Liver (tissue), 9 donors: ENCODE results near the gene LEMD2. TPM values are rescaled to one million over a fixed set of nuclear protein-coding genes. Genes with fewer than 3 reads are reported as not detected.

ENCODE experiments used
- DNase-seq: peaks from one replicate; pipeline ENCODE4 v3.0.0-alpha.2; 2017; ENCODE audit warnings: low spot score
- H3K27ac ChIP-seq, 2 donors: one replicate each; pipeline ENCODE4 v1.7.0; 2013; ENCODE audit warnings: inconsistent platforms in 2 of 2, low read length in 2 of 2, control low read depth in 1 of 2, low read depth in 1 of 2, mild to moderate bottlenecking in 1 of 2
- H3K27me3 ChIP-seq, 4 donors: one replicate each; pipeline versions ENCODE4 v1.6.1 to v1.7.0; 2013; ENCODE audit warnings: low read length in 3 of 4, inconsistent platforms in 1 of 4, mild to moderate bottlenecking in 1 of 4, moderate library complexity in 1 of 4; ENCODE audit not compliant: control insufficient read depth in 4 of 4, insufficient read depth in 4 of 4
- H3K36me3 ChIP-seq, 4 donors: one replicate each; pipeline versions ENCODE4 v1.6.1 to v1.7.0; 2013; ENCODE audit warnings: low read length in 3 of 4, mild to moderate bottlenecking in 3 of 4, low read depth in 1 of 4, moderate library complexity in 1 of 4; ENCODE audit not compliant: control insufficient read depth in 4 of 4, insufficient read depth in 3 of 4
- H3K4me1 ChIP-seq, 4 donors: one replicate each; pipeline versions ENCODE4 v1.6.1 to v1.7.0; 2013; ENCODE audit warnings: low read length in 3 of 4, mild to moderate bottlenecking in 3 of 4, moderate library complexity in 1 of 4; ENCODE audit not compliant: control insufficient read depth in 4 of 4, insufficient read depth in 4 of 4
- H3K4me3 ChIP-seq, 3 donors: one replicate each; pipeline versions ENCODE4 v1.6.1 to v1.7.0; 2013; ENCODE audit warnings: low read length in 3 of 3, control low read depth in 1 of 3, low read depth in 1 of 3, mild to moderate bottlenecking in 1 of 3
- H3K9ac ChIP-seq, 2 donors: one replicate each; pipeline ENCODE4 v1.7.0; 2013; ENCODE audit warnings: low read length in 2 of 2, mild to moderate bottlenecking in 2 of 2, moderate library complexity in 2 of 2, control low read depth in 1 of 2, low read depth in 1 of 2
- H3K9me3 ChIP-seq, 4 donors: one replicate each; pipeline versions ENCODE4 v1.6.1 to v1.7.0; 2013; ENCODE audit warnings: low read length in 3 of 4; ENCODE audit not compliant: control insufficient read depth in 4 of 4
- EGR1 ChIP-seq, 2 donors: IDR thresholded peaks; 2 replicates each; pipeline ENCODE4 v1.6.1; 2016 to 2018; ENCODE audit warnings: antibody characterized with exemption in 2 of 2, low read depth in 2 of 2
- FOXA1 ChIP-seq: IDR thresholded peaks from 2 replicates; pipeline ENCODE4 v1.6.1; 2016; ENCODE audit warnings: antibody characterized with exemption
- FOXA2 ChIP-seq: IDR thresholded peaks from 2 replicates; pipeline ENCODE4 v1.6.1; 2016; ENCODE audit warnings: antibody characterized with exemption
- GABPA ChIP-seq, 2 donors: IDR thresholded peaks in 1 of 2; conservative IDR thresholded peaks in 1 of 2; 2 replicates each; pipeline ENCODE4 v1.6.1; 2016; ENCODE audit warnings: antibody characterized with exemption in 2 of 2, mild to moderate bottlenecking in 1 of 2, moderate library complexity in 1 of 2
- HNF4A ChIP-seq, 2 donors: conservative IDR thresholded peaks; 2 replicates each; pipeline ENCODE4 v1.6.1; 2016; ENCODE audit warnings: antibody characterized with exemption in 2 of 2, mild to moderate bottlenecking in 2 of 2
- HNF4G ChIP-seq: IDR thresholded peaks from 2 replicates; pipeline ENCODE4 v1.6.1; 2016; ENCODE audit warnings: antibody characterized with exemption
- JUND ChIP-seq, 2 donors: IDR thresholded peaks; 2 replicates each; pipeline ENCODE4 v1.6.1; 2016; ENCODE audit warnings: antibody characterized with exemption in 2 of 2
- NR2F2 ChIP-seq: IDR thresholded peaks from 2 replicates; pipeline ENCODE4 v1.6.1; 2016; ENCODE audit warnings: antibody characterized with exemption
- RAD21 ChIP-seq, 2 donors: IDR thresholded peaks; 2 replicates each; pipeline ENCODE4 v1.6.1; 2016; ENCODE audit warnings: antibody characterized with exemption in 2 of 2, mild to moderate bottlenecking in 2 of 2
- RXRA ChIP-seq, 2 donors: IDR thresholded peaks; 2 replicates each; pipeline ENCODE4 v1.6.1; 2017 to 2018; ENCODE audit warnings: antibody characterized with exemption in 2 of 2, mild to moderate bottlenecking in 1 of 2
- SP1 ChIP-seq: IDR thresholded peaks from 2 replicates; pipeline ENCODE4 v1.6.1; 2018; ENCODE audit warnings: antibody characterized with exemption, mild to moderate bottlenecking
- TAF1 ChIP-seq: conservative IDR thresholded peaks from 2 replicates; pipeline ENCODE4 v1.6.1; 2016; ENCODE audit warnings: antibody characterized with exemption, mild to moderate bottlenecking
- YY1 ChIP-seq: IDR thresholded peaks from 2 replicates; pipeline ENCODE4 v1.6.1; 2016; ENCODE audit warnings: antibody characterized with exemption, mild to moderate bottlenecking
- WGBS: extraction: QIAGEN DNeasy Blood & Tissue Kit; methylation state at CpG from one replicate; pipeline ENCODE4 v1.1.7; 2013; 5-methylcytosine and 5-hydroxymethylcytosine counted together
- polyA plus RNA-seq, 2 donors: library from polyadenylated mRNA; stranded (reverse) in 1 of 2; unstranded in 1 of 2; fragments of 200-250 nt in 1 of 2; fragments of >200 nt in 1 of 2; fragmentation: Nextera tagmentation in 1 of 2; extraction: Ambion mirVana in 1 of 2; gene quantifications; one replicate each; pipeline versions ENCODE4 v1.2.1 to v1.2.3, GENCODE V29; 2013 to 2015
- total RNA-seq, 2 donors: library from RNA; depleted of rRNA; stranded (reverse); fragments of >200 nt; gene quantifications; one replicate each; pipeline ENCODE4 v1.2.3, GENCODE V29; 2014
- TF ChIP-seq, protein P1 (sequence below): fragments of 150-350 bp; IDR thresholded peaks from 2 replicates; pipeline ENCODE4 v1.5.1; 2017; ENCODE audit warnings: improper control_type of control experiment, low read depth, low read length; ENCODE audit not compliant: missing input control
- TF ChIP-seq, protein P2 (sequence below): IDR thresholded peaks from 2 replicates; pipeline ENCODE4 v1.6.1; 2016; ENCODE audit warnings: antibody characterized with exemption, mild to moderate bottlenecking
- TF ChIP-seq, protein P3 (sequence below): IDR thresholded peaks from 2 replicates; pipeline ENCODE4 v1.6.1; 2016; ENCODE audit warnings: antibody characterized with exemption
- TF ChIP-seq, protein P4 (sequence below): IDR thresholded peaks from 2 replicates; pipeline ENCODE4 v1.6.1; 2016; ENCODE audit warnings: antibody characterized with exemption
- TF ChIP-seq, protein P5 (sequence below): IDR thresholded peaks from 2 replicates; pipeline ENCODE4 v1.6.1; 2016; ENCODE audit warnings: antibody characterized with exemption
- donor health status: healthy.
- donor health status: healthy.
- donor health status: healthy.
- donor health status: healthy.
- donor health status: healthy.

Gene LEMD2
- total and polyA plus RNA-seq, 4 donors = 6.5 to 23.1 (median 16.6) TPM

DNA sequence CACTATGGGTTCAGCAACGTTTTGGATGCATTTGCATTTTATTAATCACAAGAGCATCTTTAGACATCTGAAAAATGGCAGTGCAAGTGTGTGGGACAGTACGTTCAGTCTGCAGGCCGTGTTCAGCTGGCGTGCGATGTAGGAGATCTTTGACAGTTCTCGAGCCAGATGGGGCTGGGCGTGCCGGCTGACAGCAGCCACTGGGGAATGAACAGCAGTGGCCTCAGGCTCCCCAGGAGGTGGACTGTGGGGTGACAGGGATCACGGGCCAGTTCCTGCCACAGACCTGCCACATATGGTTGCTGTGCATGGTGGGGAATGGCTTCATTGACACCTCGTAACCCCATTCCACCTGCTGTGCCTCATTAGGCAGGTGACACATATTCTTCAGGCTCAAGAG lies 31.3 kb upstream of the LEMD2 start:
- Histone ChIP-seq H3K9ac (no peak overlapping the region), H3K27me3 (no peaks in the 10 kb centered on the region), H3K36me3 (no peaks in the 10 kb centered on the region), H3K9me3 (no peaks in the 10 kb centered on the region), H3K27ac (no peak overlapping the region), H3K4me3 (no peak overlapping the region), H3K4me1 (peaks cover 0 to 3% (median 0%) of the 10 kb centered on the region in 4 donors)
- WGBS = 84% methylated on average over 10 of the region's 10 CpGs
- TF ChIP-seq SP1 = no peak
- TF ChIP-seq EGR1 (IDR thresholded peaks at IDR 0.05; ENCODE audit: low read depth in 2 of 2) = no peak
- TF ChIP-seq TAF1 = no peak
- TF ChIP-seq, protein P1, sequence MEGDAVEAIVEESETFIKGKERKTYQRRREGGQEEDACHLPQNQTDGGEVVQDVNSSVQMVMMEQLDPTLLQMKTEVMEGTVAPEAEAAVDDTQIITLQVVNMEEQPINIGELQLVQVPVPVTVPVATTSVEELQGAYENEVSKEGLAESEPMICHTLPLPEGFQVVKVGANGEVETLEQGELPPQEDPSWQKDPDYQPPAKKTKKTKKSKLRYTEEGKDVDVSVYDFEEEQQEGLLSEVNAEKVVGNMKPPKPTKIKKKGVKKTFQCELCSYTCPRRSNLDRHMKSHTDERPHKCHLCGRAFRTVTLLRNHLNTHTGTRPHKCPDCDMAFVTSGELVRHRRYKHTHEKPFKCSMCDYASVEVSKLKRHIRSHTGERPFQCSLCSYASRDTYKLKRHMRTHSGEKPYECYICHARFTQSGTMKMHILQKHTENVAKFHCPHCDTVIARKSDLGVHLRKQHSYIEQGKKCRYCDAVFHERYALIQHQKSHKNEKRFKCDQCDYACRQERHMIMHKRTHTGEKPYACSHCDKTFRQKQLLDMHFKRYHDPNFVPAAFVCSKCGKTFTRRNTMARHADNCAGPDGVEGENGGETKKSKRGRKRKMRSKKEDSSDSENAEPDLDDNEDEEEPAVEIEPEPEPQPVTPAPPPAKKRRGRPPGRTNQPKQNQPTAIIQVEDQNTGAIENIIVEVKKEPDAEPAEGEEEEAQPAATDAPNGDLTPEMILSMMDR = no peak
- TF ChIP-seq NR2F2 = no peak
- no peak for TF ChIP-seq HNF4G
- TF ChIP-seq, protein P2, sequence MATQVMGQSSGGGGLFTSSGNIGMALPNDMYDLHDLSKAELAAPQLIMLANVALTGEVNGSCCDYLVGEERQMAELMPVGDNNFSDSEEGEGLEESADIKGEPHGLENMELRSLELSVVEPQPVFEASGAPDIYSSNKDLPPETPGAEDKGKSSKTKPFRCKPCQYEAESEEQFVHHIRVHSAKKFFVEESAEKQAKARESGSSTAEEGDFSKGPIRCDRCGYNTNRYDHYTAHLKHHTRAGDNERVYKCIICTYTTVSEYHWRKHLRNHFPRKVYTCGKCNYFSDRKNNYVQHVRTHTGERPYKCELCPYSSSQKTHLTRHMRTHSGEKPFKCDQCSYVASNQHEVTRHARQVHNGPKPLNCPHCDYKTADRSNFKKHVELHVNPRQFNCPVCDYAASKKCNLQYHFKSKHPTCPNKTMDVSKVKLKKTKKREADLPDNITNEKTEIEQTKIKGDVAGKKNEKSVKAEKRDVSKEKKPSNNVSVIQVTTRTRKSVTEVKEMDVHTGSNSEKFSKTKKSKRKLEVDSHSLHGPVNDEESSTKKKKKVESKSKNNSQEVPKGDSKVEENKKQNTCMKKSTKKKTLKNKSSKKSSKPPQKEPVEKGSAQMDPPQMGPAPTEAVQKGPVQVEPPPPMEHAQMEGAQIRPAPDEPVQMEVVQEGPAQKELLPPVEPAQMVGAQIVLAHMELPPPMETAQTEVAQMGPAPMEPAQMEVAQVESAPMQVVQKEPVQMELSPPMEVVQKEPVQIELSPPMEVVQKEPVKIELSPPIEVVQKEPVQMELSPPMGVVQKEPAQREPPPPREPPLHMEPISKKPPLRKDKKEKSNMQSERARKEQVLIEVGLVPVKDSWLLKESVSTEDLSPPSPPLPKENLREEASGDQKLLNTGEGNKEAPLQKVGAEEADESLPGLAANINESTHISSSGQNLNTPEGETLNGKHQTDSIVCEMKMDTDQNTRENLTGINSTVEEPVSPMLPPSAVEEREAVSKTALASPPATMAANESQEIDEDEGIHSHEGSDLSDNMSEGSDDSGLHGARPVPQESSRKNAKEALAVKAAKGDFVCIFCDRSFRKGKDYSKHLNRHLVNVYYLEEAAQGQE = no peak
- TF ChIP-seq, protein P3, sequence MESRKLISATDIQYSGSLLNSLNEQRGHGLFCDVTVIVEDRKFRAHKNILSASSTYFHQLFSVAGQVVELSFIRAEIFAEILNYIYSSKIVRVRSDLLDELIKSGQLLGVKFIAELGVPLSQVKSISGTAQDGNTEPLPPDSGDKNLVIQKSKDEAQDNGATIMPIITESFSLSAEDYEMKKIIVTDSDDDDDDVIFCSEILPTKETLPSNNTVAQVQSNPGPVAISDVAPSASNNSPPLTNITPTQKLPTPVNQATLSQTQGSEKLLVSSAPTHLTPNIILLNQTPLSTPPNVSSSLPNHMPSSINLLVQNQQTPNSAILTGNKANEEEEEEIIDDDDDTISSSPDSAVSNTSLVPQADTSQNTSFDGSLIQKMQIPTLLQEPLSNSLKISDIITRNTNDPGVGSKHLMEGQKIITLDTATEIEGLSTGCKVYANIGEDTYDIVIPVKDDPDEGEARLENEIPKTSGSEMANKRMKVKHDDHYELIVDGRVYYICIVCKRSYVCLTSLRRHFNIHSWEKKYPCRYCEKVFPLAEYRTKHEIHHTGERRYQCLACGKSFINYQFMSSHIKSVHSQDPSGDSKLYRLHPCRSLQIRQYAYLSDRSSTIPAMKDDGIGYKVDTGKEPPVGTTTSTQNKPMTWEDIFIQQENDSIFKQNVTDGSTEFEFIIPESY = no peak
- TF ChIP-seq FOXA2 = no peak
- no peak for TF ChIP-seq YY1
- TF ChIP-seq HNF4A (conservative IDR thresholded peaks at IDR 0.05) = no peak
- TF ChIP-seq FOXA1 = no peak
- TF ChIP-seq, protein P4, sequence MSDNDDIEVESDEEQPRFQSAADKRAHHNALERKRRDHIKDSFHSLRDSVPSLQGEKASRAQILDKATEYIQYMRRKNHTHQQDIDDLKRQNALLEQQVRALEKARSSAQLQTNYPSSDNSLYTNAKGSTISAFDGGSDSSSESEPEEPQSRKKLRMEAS = no peak
- TF ChIP-seq, protein P5, sequence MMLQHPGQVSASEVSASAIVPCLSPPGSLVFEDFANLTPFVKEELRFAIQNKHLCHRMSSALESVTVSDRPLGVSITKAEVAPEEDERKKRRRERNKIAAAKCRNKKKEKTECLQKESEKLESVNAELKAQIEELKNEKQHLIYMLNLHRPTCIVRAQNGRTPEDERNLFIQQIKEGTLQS = no peak
- TF ChIP-seq RAD21 (IDR thresholded peaks at IDR 0.05) = no peak
- no peak for TF ChIP-seq GABPA (IDR thresholded peaks at IDR 0.05 in 1 of 2, conservative IDR thresholded peaks at IDR 0.05 in 1 of 2)
- no peak for TF ChIP-seq JUND (IDR thresholded peaks at IDR 0.05)
- TF ChIP-seq RXRA (IDR thresholded peaks at IDR 0.05) = no peak
- no peak for DNase-seq
